Measurements from ENCODE around the gene TADA1. TPM values are rescaled to one million over a fixed set of nuclear protein-coding genes. Genes with fewer than 3 reads are reported as not detected.
"Not testable (repeated sequence)": the region's sequence is repeated elsewhere in the genome, so short reads cannot be mapped to it uniquely, and the experiment has no call there.

TADA1 gene
- total RNA-seq, 2 donors from 2014 or later = 8.7 to 9.6 TPM

DNA sequence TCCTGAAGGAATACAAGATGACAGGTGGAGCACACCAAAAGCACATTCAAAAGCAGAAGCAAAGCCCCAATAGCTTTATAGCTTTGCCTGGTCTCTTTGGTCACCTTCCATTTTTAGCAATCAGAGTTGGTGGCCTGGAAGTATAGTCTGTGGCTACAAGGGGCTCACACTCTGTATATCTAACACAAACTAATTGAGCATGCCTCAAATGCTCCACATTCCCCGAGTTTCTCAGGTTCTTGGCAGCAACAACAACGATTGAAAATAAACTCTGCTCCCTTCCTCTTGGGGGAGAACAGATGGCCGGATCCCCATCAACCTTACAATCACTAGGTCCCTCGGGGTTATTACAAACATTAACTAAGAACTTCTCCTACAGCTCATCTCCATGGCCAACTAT lies 24.9 kb upstream of the TADA1 start:
- intact Hi-C loops (cut with DNase I) = no loop called here
- DNase-seq (ENCODE audit: low spot score) = no peak

GRCh38 chr1:166899769-166900168 lies 23.7 kb upstream of the TADA1 start:
- no peak for DNase-seq (ENCODE audit: low spot score)
- intact Hi-C loops (cut with DNase I) = no loop called here

DNA sequence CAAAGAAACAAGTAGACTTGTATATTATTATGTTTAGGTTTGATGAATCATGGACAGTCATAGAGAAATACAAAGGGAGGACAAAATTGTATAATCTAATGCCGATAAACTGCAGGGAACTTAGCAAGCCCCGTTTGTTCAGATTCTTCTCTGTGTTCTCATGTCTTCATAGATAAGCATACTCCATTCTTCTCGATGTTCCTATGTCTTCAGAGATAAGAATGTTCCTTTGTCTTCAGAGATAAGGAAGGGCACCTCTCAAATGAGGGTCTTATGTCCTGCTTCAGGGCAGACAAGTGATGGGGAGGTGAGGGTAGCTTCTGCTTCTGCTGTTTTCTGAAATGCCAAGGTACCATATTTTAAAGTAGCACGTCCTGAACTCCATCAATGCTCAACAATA lies 19.7 kb upstream of the TADA1 start:
- DNase-seq (ENCODE audit: low spot score) = no peak
- intact Hi-C loops (cut with DNase I) = no loop called here

GRCh38 chr1:166889776-166890175 lies 13.7 kb upstream of the TADA1 start:
- intact Hi-C loops (cut with DNase I) = loop anchor here in 1 of 2 donors (10.0 kb wide), 1 partner anchor 165 kb away; no protein-coding TSS in a partner anchor

GRCh38 chr1:166888373-166889111 lies 12.5 kb upstream of the TADA1 start:
- intact Hi-C loops (cut with DNase I) = loop anchor here in 1 of 2 donors (10.0 kb wide), 1 partner anchor 166 kb away; no protein-coding TSS in a partner anchor
- DNase-seq (ENCODE audit: low spot score) = no peak

More at GRCh38 chr1:166889776-166890175, 13.7 kb upstream of the TADA1 start:
- no peak for DNase-seq (ENCODE audit: low spot score)

GRCh38 chr1:166884971-166885370 lies 8.9 kb upstream of the TADA1 start:
- DNase-seq (ENCODE audit: low spot score) = no peak
- intact Hi-C loops (cut with DNase I) = loop anchor here in 1 of 2 donors (5.0 to 10.0 kb wide), 2 partner anchors 170 to 562 kb away; no protein-coding TSS in a partner anchor

DNA sequence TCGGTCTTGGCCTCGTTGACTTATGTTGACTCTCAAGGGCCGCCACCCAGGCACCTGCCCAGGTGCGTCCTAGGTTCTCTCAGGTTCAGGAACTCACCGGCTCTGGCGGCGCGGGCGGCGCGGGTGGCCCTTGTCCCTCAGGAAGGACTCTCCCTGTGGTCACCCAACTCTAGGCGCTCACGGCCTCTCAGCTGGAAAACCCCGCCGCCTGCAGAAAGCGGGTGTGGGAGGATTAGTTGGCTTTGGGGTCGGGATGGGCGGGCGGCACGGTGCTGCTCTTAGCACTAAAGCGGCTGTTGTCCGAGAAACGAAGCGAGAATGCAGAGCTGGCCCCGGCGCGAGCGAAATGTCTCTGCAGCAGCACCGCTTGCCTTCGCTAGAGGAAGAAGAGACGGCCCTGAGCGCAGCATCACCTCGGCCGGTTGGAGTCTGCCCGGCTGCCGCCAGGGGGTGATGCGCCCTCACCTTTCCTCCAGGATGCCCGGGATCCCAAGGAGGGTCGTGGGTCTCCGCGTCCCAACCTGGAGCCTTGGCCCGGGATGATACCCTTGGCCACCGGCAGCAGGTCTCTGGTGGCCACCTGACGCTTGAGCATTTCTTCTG lies 8.1 kb upstream of the TADA1 start:
- peak; percentile 84 for DNase-seq (ENCODE audit: low spot score)
- intact Hi-C loops (cut with DNase I) = loop anchor here in 1 of 2 donors (5.0 to 10.0 kb wide), 2 partner anchors 171 to 563 kb away; no protein-coding TSS in a partner anchor

- intact Hi-C loops (cut with DNase I) = loop anchor here in 1 of 2 donors (5.0 to 10.0 kb wide), 2 partner anchors 172 to 564 kb away; no protein-coding TSS in a partner anchor
- no peak for DNase-seq (ENCODE audit: low spot score)
Observed at GRCh38 chr1:166882893-166883292, 6.8 kb upstream of the TADA1 start.

- intact Hi-C loops (cut with DNase I); DNase-seq (ENCODE audit: low spot score): not testable (repeated sequence)
Observed at GRCh38 chr1:166878173-166878917, 2.3 kb upstream of the TADA1 start.

- intact Hi-C loops (cut with DNase I) = no loop called here
- no peak for DNase-seq (ENCODE audit: low spot score)
Observed at GRCh38 chr1:166876540-166876838, 425 bp upstream of the TADA1 start.

GRCh38 chr1:166875302-166875733 lies 746 bp downstream of the TADA1 start:
- no peak for DNase-seq (ENCODE audit: low spot score)
- intact Hi-C loops (cut with DNase I) = no loop called here

DNA sequence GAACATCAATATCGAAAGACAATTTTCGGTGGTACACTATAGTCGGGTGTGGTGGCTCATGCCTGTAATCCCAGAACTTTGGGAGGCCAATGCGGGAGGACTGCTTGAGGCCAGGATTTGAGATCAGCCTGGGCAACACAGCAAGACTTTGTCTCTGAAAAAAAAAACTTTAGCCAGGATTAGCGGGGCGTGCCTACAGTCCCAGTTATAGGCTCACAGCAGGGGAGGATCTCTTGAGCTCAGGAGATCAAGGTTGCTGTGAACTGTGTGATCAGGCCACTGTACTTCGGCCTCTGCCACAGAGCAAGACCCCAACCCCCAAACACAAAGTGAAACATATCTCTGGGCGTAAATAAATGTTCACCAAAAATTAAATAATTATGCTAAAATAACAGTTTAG lies 1.6 kb downstream of the TADA1 start:
- intact Hi-C loops (cut with DNase I) = no loop called here
- no peak for DNase-seq (ENCODE audit: low spot score)

DNA sequence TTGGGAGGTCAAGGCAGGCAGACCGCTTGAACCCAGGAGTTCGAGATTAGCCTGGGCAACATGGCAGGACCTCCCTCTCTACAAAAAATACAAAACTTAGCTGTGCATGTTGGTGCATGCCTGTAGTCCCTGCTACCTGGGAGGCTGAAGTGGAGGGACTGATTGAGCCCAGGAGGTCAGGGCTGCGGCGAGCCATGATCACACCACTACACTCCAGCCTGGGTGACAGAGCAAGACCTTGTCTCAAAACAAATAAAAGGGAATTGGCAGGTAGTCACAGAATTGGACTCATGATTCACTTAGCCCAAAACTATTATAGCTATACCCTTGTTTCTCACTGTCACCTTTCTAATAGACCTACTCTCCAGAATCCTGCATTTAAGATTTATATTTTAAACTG lies 5.5 kb downstream of the TADA1 start:
- intact Hi-C loops (cut with DNase I) = no loop called here
- no peak for DNase-seq (ENCODE audit: low spot score)

GRCh38 chr1:166869318-166870099 lies 6.6 kb downstream of the TADA1 start:
- intact Hi-C loops (cut with DNase I) = no loop called here
- no peak for DNase-seq (ENCODE audit: low spot score)

DNA sequence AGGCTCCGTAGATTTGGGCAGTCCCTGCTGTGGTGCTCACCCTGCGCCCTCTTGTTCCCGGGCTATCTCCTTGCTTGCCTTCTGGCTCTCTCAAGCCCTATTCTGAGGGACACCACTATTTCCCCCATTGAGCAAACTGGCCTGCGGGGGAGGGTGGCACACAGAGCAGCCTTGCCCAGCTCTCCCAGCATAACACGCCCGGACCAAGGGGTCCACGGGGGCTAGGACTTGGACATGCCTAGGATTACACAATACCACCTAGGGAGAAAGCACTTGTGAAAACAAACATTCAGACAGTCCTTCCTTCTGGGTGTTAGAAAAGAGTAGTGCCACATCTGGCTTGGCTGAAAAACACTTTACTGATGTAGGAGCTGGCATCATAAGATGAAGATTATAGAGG lies 7.4 kb downstream of the TADA1 start:
- intact Hi-C loops (cut with DNase I) = no loop called here
- no peak for DNase-seq (ENCODE audit: low spot score)

DNA sequence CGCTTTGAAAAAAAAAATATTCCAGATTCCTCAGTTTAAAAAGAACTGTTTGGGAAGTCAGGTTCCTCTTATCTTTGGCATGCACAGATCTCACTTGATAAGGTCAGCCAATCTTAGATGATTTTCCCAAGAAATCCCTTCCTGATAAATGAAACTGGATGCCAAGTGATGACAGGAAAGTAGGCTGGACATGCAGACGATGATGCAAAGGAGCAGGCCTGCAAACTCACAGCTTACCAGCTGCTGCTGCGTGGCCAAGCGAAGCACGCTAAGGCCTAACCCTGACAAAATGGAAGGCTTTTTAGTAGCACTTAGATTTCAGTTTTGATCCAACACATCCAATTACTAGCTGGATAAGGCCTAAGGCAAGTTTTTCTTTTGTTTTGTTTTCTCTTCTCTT lies 10.1 kb downstream of the TADA1 start:
- intact Hi-C loops (cut with DNase I) = no loop called here
- no peak for DNase-seq (ENCODE audit: low spot score)

GRCh38 chr1:166859597-166859996 lies 16.5 kb downstream of the TADA1 start:
- intact Hi-C loops (cut with DNase I) = no loop called here
- DNase-seq (ENCODE audit: low spot score) = no peak

- intact Hi-C loops (cut with DNase I) = no loop called here
- DNase-seq (ENCODE audit: low spot score) = no peak
Observed at GRCh38 chr1:166858726-166859419, 17.2 kb downstream of the TADA1 start.

- intact Hi-C loops (cut with DNase I) = no loop called here
Observed at GRCh38 chr1:166857995-166858394, 18.1 kb downstream of the TADA1 start.

More at GRCh38 chr1:166857995-166858394, 18.1 kb downstream of the TADA1 start:
- no peak for DNase-seq (ENCODE audit: low spot score)

All from posterior vena cava (tissue), 2 donors.